Hematopoietic multipotent progenitor cell treated with erythropoietin and hydrocortisone succinate and interleukin-3 and kit ligand, for 15 days (in vitro differentiated cells): Measurements from ENCODE around the gene RAB22A.

ENCODE experiments used
- DNase-seq: peaks from one replicate; pipeline ENCODE4 v3.0.0-alpha.2; 2015; ENCODE audit warnings: low spot score

RAB22A gene, protein sequence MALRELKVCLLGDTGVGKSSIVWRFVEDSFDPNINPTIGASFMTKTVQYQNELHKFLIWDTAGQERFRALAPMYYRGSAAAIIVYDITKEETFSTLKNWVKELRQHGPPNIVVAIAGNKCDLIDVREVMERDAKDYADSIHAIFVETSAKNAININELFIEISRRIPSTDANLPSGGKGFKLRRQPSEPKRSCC

DNA sequence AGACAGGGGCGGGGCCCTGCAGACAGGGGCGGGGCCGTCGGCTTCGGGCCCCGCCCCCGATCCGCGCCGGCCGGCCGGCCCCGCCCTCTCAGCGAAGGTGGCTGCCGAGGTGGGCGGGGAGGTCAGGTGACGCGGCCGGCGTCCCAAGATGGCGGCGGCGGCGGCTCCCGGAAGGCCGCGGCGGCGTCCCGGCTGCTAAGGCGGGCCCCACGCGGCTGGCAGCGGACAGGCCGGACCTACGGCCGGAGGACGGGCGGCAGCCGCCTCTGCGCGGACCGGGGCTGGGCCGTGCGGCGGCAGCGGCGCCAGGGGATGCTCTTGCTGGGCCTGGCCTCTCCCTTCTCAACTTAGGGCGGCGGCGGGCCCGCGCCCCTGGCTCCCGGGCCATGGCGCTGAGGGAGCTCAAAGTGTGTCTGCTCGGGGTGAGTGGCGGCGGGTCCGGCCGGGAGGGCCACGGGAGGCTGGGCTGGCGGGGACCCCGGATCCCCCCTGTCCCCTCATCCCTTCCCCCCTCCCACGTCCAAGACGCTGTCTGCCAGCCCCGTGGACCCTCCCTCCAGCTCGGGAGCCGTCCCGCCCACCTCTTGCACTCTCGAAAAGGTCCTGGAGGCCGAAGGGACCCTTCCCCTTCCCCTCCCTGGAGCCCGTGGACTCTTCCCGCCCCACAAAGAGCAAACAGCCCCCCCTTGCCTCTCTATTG, at the start of gene RAB22A:
RAB22A (plus strand) TSS at position 125 of the 700 bp plus-strand sequence; CDS start at position 387, 262 bp downstream.
- DNase-seq = peak; percentile 90

DNA sequence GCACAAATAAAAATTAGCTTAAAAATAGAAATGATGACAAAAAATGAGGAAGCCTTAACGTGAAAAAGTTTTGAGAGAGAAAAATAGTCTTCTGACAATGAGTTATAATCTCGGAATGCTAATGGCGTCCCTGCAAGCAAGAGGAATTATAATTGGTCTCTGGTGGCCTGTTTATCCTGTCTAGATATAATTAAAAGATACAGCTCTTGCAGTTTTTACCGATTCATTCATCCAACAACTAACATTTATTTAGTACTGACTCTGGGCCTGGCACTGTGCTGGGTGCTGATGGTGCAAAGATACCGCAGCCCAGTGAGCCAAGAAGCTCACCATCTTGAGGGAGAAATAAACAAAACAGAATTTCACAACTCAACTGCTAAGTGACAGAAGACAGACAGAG, 49.5 kb upstream of the RAB22A start:
- DNase-seq = no peak

DNA sequence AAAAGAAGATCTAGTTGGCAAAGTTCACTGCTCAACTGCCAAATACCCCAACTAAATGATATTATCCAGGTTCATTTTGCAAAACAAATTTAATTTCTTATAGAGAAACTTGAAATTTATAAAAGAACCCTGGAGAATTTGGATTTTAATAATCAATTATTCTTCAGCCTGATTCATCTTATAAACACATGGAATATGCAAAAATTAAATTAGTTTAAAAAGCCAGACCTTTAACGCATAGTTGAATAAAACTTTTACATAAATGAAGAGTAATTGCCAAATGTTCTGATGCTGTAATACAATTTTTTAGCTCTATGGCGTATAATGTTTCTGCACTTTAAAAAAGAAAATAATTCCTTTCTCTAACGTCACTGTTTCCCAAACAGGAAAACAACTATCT, 47.9 kb upstream of the RAB22A start:
- no peak for DNase-seq

GRCh38 chr20:58264271-58264670, 45.2 kb upstream of the RAB22A start:
- no peak for DNase-seq

DNA sequence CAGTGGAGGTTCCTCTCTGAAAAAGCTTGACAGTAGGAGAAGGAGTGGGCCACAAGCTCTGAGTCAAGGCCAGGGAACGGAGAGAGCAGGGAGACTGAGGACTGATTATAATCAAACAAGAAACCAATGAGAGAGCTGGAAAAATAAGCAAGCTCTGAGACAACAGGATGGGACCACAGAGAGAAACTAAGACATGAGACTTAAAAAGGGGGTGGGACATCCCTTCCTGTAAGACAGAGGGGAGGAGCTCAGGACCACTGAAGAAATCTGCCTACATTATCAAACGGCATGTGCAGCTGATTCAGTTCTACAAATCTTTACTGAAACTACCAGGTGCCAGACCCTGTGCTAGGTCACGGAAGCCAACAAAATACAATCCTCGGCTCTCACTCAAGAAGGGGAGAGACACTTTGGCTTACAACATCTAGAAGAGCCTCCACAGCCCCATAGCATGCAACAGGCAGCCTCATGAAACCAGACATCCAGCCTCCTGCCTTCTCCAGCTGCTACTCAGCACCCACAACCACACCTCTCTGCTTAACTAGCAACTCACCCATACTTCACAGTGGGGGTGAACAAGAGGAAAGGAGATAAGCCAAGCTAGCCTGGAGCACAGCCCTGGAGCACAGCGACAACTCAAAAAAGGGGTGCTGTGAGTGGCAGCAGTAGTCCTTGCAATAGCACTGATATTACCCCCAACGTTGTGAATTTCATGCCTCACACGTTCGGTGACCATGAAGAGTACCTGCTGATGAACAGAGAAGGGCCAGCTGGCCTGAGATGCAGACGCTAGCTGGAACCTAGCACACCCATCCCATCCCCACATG, 41.9 kb upstream of the RAB22A start:
- DNase-seq = no peak

DNA sequence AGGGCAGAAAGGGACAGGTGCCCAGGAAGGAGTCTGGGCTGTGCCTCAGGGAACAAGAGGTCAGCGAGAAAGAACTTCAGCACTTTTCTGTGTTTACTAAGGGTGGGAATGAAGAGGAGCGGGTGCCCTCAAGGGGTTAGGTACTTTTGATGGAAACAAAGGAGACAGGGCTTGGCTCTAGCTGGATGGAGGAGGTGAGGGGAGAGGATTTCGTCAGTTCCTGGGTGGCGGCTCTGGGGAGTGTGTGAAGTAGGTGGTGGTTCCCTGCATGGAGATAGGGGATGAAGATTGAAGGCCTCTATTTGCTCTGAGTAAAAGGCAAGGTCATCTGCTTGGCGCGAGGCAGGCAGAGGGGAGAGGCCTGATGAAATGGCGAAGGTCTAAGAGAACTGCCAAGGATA, 41.1 kb upstream of the RAB22A start:
- DNase-seq = no peak

- no peak for DNase-seq
Measured at GRCh38 chr20:58268936-58269619, 40.4 kb upstream of the RAB22A start.

DNA sequence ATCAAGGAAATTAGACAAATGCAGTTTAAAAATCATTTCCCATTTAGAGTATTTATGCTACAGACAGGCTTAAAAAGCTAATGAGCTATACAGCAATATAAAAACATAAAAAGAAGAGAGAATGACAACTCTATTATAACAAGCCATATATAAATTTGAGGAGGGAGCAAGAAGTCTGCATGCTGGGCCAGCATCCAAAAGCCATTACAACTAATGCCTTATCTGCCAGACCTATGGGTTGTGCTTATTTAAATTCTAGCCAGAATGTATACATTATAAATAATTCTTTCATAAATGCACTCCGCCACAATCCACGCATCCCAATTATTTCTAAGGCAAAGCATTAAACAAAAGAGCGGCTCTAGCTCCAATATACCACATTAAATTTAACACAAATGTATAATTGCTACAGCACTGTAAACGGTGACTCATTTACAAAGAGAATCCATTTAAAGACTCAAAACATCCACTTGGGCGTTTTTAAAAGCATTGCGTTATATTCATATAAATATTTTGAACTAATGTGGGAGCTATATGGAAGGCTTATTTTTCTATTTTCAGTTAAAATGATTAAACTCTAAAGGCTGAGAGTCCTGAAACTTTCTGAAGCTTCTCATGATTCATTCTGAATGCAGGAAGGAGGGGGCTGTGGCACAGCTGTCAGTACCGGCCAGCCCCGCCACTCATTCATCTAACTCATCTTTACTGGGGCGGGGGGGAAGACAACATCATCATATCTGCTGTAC, 37.7 kb upstream of the RAB22A start:
- no peak for DNase-seq

DNA sequence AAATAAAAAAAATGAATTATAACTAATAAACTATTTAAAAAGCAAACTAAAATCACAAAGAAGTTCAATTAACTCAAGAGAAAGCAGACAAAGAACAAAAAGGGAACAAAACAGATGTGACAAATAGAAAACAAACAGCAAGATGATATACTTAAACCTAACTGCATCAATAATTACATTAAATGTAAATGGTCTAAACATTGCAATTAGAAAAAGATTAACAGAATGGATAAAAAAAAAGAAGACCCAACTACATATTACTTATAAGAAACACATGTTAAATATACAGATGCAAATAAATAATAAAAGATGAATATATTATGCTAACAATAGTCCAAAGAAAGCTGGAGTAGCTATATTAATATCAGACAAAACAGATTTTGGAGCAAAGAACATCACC, 35.1 kb upstream of the RAB22A start:
- DNase-seq = no peak

DNA sequence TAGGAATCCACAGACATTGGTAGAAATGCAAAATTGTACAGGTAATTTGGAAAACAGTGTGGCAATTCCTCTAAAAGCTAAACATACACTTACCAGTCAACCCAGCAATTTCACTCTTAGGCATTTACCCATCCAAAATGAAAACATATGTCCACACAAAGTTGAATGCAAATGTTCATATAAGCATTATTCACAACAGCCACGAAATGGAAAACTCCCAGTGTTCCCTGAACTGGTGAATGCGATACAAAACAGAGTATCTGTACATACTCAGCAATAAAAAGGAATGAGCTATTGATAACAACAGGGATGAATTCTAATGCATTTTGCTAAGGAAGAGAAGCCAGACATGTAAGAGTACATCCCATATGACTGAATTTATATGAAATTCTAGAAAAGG, 32.4 kb upstream of the RAB22A start:
- DNase-seq = no peak

DNA sequence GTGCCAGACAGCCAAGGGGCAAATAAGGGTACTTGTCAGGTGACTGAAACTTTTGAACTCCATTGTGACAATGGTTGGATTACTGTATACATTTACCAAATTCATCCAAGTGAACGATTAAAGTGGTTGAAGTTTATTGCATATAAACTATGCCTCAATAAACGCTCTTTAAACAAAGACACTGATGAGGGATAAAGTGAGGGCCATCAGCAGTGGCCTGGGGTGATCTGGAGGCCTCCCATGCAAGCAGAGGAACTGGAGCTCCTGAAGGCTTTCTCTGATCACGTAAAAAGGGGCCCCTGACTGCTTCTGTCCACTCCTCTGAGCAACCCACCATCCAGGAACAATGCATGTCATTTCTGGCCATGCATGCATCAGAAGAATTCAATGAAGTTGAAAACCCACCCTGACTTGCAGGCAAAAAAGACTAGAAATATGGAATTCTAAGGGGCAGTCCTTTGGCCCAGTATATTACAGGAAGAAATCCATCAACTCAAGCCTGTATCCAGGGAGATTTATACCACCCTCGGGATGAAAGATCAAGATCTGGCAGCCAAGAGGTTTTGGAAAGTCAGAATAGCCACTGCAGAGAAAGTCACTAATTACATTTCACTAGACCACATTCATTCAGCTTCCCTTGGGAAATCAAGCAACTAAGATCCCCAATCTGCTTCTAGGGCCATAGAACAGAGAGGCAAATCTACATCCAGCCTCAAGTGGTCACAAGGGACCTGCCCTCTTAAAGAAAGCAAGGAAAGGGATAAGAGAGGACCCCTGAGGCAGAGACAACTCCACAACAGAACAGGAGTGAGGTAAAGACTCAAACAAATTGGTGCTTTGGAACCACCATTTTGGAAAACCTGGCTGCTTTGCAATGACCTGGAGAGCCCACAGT, 31.7 kb upstream of the RAB22A start:
- no peak for DNase-seq

DNA sequence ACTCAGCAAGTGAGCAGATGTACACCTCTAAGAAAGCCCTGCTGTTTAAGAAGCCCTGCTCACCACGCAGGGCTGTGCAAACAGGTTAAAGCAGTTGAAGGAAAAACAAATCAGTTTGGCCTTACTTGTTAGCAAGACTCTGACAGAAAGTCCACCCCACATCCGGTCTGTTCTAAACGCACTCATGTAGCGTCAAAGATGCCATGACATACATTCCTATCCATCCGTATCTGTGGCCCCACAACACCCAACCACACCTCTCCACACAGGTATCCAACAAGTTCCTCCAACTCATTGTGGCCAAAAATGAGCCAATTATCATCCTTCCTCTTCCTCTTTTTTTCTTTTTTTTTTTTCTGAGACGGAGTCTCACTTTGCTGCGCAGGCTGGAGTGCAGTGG, 22.8 kb upstream of the RAB22A start:
- no peak for DNase-seq

GRCh38 chr20:58287638-58288037, 21.9 kb upstream of the RAB22A start:
- no peak for DNase-seq

- DNase-seq = no peak
Measured at GRCh38 chr20:58289143-58289542, 20.4 kb upstream of the RAB22A start.

GRCh38 chr20:58293453-58293852, 16.1 kb upstream of the RAB22A start:
- DNase-seq = no peak

- no peak for DNase-seq
Measured at GRCh38 chr20:58294497-58295455, 14.7 kb upstream of the RAB22A start.

- DNase-seq = no peak
Measured at GRCh38 chr20:58296051-58296837, 13.3 kb upstream of the RAB22A start.

GRCh38 chr20:58297394-58297793, 12.1 kb upstream of the RAB22A start:
- no peak for DNase-seq

- DNase-seq = no peak
Measured at GRCh38 chr20:58300321-58300720, 9.2 kb upstream of the RAB22A start.
